HuH-7.5 (cell line): ENCODE results near the gene P2RY6.

ENCODE experiments used
- DNase-seq: peaks from one replicate; pipeline ENCODE4 v3.0.0; 2011; ENCODE audit warnings: low spot score

The P2RY6 gene

DNA sequence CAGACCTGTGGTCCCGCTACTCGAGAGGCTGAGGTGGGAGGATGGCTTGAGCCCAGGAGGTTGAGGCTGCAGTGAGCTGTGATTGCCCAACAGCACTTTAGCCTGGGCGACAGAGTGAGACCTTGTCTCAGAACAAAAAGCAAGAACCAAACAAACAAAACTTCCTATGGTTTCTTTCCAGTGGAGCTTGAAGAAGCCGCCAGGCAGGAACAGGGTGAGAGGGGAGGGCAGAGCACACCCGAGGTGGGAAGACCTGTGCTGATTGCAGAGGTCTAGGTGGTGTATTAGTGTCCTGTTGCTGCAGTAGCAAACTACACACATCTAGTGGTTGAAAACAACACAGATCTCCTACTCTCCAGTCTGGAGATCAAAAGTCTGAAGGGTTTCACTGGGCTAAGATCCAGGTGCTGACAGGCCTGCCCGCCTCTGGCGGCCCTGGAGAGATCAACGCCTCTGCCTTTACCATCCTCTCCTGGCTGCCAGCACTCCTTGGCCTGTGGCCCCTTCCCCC lies 46.4 kb downstream of the P2RY6 start:
- DNase-seq, result no peak

DNA sequence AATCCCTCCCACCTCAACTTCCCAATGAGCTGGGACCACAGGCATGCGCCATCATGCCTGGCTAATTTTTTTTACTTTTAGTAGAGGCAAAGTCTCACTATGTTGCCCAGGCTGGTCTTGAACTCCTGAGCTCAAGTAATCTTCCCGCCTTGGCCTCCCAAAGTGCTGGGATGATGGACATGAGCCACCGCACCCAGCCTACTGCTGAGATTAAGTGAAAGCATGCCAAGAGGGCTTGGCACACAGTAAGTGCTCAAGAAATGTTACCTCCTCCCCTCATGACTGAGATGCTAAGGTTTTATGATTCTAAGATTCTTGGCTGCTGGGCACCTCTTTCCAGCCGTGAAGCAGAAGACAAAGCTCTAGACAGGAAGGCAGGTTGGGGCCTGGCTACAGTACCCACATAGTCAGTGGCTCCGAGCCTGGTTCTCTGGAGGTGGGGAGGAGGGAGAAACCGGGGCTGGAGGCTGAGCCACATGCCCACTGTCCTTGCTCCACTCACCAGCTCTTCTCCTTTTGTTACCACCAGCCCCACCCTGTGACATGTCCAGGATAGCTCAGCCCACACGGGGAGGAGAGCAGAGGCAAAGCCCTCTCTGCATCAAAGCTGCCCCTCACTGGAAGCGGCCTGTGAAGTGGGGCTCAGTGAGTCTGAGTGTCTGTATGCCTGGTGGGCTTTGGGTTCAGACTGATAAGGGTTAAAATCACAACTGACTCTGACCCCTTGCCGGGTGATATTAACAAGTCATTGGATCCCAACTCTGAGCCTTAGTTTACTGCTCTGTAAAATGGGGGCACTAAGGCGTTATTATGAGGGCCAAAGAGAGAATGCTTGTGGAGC lies 48.8 kb downstream of the P2RY6 start:
- no peak for DNase-seq

DNA sequence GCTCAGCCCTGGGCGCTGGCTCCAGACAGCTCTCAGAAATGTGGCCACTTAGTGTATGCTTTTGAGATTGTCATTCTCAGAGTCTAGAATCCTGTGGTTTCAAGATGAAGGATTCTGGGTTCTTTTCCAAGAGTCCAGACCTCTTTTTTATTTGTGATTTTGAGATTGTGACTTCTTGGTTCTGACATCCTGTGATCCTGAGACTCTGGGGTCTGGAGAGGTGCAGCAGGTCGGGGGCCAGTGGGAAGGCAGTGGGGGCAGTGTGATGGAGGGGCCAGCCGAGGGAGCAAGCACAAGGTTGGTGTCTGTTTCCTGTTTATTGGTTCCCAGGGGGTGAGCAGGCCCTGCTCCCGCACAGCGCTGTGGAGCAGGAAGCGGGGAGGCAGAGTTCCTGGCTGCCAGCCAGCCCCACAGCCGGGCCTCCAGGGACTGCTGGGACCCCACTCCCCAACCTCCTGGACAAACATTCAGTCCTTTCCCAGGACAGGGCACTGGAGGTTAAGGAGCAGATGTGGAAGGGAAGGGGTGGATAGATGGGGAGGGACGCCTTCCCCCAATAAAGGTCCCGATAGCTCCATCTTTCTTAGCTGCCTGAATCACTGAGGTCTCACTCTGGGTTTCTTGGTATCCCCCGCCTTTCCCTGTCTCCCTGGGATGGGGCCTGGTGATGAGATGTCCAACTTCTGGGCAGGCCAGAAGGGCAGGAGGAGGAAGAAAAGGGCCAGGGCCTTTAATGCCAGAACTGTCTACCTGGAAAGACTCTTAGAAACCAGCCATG lies 49.7 kb downstream of the P2RY6 start:
- DNase-seq, result no peak

DNA sequence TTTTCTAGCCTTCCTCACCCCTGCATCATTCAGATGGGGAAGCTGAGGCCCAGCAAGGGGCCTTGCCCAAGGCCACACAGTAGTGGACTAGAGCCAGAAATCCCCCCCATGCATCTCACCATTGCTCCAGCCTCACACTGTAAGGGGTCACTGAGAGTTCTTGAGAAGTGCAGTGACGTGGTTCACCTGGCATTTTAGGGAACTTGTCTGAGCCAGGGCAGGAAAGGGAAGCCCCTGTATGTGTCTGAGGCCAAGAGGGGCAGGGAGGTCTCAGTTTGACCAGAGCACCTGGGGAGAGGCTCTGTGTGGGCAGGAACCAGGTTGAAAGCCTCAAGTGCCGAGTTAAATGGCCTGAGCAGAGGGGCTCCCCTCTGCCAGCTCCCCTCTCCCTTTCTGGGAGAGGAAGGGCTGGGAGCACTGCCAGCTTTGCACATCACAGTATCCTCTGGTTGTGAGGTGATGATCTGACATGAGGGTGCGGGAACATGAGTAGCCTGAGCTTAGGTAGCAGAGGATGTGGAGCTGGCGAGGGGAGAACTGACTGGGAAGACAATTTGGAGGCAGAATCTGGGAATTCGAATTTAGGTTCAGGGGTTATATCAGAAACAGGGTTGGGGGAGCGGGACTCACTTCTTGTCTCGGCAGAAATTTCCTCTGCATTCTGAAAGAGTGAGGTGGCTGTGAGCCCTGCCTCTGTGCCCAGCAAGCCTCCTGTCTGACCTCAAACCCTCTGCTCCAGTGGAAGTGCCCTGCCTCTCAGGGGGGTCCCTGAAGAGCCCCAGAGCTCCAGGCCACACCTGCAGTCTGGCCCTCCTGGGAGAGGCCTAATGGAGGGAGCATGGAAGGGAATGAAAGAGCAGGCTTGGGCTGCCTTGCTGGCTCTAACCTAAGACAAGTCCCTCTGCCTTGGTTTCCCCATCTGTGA lies 50.5 kb downstream of the P2RY6 start:
- DNase-seq, result no peak

DNA sequence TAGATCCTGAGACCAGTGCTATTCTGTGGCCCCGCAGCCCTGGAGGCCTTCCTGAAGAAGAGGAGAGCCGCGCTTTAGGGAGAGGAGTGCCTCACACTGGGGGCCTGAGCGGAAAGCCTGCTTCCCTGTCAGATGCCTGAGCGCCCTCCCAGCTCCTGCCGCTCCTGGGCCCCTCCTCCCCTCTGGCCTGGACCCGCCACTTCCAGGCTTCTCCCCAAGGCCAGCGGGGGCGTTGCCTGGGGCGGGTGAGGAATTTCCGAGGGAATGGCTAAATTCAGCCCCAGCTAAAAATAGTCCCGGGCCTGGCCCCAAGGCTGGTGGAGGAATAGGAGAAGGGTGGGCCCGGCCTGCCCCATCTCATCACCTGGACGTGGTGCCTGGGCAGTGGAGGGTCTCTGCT lies 51.3 kb downstream of the P2RY6 start:
- no peak for DNase-seq

DNA sequence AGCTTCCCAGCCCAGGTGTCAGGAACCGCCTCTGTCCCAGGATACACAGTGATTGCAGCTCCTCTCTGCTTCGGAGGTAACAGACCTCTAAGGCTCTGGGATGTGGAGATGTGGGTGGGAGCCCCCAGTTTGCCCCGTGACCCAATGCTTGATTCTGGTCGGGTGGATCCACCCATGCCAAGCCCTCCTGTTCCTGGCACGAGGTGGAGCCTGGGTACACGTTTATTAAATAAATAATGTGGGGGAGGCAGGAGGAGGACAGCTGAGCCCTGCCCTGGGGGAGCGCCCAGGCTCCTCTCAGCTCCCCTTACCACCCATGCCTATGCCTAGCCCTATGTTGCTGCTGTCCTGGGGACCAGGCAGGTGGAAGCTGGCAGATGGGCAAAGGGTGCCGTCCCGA lies 52.0 kb downstream of the P2RY6 start:
- DNase-seq, result no peak

DNA sequence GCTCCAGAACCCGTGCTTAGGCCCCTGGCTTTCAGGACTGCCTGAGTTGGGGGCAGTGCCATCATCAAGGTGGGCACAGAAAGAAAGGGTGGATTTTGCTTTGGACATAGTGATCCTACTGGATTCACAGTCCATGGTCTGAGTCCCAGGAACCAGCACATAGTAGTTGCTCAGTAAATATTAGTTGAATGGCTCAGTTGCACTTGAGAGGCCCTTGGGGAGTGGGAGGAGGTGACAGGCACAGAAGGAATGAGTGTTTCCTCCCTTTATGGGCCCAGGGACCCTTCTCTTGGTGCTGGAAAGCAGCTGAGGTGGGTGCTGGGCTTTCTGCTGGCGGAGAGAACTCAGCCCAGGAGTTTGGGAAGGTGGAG lies 52.5 kb downstream of the P2RY6 start:
- DNase-seq, result no peak

DNA sequence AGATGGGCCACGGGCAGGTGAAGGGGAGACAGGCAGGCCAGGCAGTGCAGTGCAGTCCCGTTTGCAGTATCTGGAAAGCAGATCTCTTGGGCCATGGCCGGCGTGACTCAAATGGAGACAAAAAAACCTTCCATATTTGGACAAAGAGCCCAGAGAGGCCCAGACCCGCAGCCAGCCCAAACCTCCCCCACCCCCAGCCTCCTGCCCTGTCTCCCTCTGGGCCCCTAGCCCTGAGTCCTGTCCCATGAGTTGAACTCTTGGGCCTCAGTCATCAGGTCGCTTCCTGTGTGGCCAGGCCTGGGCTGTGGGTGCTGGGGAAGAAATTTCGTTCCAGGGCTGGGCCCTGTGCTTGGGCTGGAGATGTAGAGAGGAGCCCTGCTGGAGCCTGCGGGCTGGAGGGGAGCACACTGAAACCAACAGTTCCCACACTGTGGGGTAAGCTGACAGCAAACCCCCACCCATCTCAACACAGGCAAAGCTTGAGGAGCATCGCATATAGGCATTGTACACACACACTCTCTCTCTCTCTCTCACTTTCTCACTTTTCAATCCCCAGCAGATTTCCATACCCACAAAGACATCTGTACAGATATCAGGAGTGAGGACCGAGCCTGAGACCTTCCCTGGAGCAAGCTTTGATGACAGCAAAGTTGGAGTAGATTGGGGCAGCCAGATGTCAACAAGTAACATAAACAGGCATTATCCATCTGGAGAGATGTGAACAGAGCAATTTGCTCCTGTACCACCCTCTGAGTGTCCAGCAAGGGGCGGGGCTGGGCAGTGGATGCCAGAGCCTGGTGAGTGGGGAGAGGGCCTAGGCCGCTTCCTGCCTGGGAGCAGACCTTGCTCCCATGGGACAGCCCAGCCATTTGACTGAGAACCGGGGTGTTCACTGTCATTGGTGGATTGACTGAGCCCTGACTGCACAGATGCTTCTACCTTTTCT lies 53.2 kb downstream of the P2RY6 start:
- DNase-seq, result no peak

DNA sequence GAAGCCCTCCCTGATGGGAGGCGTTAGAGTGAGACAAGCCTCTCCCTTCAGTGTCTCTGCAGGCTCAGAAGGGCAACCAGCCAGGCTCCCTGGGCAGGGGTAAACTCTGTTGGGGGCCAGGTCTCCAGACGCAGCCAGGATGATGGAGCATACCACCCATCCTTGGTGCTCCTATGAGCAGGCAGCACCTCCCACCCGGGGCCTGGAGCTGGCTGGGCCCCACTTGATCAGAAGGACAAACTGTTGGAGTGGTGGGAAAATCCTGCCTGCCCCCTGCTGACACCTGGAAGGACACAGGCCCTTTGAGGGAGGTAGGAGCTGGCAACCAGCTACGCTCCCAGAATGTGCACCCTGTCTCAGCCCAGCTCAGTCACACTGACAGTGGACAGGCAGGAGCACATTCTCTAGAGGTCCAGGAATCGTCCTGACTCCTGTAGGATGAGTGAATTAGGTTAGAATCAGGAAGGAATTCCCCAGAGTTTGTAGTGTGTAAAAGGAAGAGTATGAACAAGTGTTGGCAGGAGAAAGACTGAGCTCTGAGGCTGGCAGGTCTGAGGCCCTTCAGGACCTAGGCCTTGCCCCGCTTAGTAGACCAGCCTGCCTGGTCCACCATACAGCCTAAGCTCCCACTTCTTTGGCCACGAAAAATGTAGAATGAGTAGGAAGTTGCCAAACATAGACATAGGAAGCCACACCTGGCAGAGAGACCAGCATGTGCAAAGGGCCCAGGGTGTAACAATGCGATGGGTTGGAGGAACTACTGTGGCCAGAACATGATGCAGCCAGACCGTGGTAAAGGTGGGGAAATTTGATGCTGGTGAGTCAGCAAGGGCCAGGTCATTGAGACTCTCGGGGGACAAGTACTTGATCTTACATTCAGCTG lies 55.0 kb downstream of the P2RY6 start:
- no peak for DNase-seq

DNA sequence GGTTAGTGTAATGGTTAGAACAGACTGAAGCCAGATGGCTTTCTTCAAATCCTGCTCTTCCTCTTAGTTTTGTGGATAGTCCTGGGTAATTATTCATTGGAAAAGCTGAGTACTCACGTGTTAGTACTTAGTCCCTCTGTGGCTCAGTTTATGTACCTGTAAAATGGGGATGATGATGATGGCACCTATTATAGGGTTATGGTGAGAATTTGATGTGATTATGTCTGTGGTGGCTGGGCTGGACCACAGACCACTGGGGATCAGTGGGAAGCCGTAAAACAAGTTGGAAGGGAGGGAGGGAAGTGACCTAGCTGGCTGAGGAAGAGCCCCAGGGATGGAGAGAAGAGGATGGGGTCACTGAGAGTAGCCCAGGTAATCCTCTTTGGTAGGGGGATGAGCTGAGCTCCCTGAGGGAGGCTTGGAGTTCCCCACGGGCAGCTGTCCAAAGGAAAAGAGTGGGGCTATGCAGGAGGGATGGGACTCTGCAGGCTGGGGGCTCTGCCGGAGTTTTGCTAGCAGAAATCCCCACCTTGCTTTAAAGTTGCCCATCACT lies 55.8 kb downstream of the P2RY6 start:
- no peak for DNase-seq

DNA sequence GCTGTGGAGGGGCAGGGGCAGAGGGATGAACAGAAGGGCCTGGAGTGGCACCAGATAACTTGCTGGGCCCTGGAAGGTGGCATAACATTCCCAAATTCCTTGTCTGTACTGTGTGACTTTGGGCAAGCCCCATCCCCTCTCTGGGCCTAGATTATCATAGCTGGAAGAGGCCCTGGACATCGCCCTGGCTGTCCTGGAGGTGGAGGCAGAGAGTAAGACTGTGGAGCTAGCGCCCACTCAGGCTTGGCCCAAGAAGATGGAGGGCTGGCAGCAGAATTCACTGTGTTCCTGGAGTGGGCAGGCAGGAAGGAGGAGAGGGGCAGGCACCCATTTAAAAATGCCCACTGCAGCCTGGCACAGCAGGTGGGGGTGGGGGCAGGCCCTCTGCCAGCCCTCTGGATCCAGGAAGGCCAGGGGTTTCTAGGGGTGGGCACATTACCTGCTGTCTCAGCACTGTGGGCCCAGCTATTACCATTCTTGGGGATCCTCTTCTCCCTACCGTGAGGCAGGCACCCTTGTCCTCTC lies 58.5 kb downstream of the P2RY6 start:
- no peak for DNase-seq

DNA sequence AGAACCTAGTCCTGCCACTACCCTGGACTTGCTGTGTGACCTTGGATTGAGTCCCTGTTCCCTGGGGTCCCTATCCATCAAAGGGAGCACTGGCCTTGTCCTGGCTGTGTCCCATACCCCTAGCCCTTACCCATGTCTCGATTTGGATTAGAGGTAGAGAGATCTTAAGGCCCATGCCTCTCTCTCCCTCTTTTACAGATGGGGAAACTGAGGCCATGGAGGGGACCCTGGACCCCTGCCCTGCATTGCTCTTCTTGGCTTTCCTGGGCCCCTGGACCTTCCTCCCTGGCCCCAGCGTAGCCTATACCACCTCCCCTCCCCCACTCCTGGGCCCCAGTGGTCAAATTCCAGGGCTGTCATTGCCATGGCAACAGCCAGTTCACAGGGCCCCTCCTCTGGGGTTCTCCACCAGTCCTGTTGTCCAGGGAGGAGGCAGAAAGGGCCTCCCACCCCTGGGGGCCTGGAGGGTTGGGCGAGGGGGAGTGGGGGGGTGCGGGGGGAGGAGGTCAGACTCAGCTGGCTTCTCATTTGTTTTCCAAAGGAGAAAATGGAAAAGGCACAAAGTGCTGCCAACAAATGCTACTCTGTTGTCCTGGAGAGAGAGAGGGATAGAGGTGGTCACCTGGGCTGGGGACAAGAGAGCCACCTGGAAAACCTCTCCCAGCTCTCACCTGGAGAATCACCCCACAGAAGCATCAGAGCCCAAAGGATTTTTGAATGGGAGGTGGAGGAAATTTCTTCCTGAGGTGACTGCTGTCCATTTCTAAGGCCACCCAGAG lies 59.2 kb downstream of the P2RY6 start:
- peak; percentile 85 for DNase-seq

DNA sequence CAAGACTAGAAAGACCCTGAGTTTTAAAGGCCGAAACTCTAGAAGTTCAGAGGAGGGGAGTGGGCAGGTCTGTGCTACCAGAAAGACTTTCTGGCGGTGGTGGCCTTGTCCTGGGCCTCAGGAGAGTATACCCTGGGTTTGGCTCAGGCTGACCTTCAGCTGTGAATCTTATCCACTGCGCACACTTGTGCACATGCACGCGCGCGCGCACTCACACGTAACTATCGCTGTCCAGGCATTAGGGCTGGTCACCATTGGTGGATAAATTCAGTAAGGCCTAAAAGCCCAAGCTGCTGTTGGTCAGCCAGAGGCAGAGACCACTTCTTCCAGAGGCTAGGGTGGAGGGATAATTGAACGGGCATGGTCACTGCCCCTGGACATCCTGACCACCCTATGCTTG lies 61.0 kb downstream of the P2RY6 start:
- DNase-seq, result no peak

DNA sequence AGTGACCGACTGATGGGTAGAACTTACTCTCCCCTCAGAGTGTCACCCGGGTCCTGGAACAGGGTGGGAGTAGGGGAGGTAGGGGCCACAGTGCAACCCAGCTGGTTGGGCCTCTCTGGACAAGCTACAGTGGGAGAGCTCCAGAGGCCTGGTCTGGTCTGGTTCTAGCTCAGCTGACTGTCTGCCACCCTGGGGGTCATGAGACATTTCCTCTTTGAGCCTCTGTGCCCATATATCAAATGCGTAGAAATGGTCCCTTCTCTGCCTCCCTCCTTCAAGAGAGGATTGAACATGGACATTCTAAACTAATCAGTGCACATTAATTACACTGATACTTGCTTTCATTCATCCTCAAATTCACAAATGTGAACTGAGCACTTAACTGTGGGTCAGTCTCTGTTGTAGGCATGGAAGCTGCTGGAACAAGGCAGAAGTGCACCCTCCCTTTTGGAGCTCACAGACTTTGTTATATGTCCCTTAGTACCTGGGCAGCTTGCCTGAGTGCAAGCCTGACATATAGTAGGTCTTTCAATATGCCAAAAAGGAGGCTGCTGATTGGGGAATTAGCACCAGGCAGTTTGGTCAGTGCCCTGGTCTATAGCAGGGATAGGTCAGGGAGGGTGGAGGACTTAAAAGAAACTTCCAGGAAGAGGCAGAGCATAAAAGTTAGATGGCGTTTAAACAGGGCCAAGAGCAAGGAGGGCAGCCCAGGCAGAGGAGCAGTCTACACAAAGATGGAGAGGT lies 61.7 kb downstream of the P2RY6 start:
- no peak for DNase-seq

DNA sequence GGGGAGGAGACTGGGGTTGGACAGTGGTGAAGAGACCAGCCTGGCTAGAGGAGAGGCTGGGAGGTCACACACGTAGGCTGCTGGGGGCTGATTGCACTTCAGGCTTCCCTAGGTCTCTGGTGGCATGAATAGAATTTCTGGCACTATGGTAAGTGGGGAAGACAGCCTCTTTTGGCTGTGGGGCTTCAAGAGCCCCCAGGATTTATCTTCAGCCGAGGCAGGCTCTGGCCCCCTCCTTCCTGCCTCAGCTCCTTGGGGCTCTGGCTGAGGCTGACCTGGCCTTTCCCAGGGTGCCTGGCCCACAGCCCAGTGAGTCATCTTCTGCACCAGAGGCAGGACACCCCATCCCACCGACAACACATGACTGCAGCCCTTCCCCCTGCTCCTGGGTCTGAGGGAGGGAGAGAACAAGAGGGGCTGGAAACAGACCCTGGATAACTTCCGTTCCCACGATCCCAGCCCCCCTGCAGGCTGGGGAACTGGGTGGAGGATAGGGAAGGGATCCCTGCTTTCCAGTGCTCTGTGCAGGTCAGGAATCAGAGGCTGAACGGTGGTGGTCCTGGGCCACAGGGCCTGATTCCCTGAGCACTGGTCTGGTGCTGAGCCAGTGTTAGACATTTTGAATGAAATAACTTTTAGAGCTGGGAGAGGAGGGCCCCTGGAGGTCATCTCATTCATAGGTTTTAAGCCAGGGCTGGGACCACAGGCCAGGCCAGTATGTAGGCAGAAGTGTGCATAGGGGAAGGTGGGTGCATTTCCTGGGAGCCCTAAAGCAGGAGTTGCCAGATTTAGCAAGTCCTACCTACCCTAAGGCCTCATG lies 62.5 kb downstream of the P2RY6 start:
- no peak for DNase-seq

DNA sequence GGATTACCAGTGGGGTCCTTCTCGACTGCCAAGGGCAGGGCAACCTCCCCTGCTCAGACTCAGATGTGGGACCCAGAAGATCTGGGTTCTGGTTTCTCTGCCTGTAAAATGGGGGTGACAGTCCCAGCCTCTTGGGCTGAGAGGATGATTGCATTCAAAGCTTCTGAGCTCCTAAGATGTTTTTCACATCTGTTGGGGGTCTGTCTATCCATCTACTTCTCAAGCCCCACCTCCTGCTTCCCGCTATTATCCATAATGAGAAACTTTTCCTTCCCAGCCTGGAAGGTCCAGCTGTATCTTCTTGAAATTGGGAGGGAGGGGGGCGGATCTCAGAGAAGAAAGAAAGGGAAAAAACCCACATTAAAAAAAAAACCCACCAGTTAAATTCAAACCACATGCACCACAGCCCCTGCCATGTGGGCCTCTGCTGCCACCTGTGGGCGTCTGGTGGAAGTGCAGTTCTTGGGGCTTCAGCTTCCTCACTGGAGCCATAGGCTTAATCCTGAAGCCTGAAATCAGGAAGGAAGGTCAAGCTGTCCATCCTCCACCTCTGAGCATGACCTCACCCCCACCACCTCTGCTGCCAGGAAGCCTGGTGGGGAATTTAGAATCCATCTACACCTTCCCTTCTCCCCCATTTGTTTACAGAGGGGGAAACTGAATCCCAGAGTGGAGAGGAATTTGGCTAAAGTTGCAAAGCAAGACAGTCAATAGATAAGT lies 63.2 kb downstream of the P2RY6 start:
- peak; percentile 90 for DNase-seq
